Small intestine (tissue), 7 donors: Measurements from ENCODE around the gene KRTAP10-10. TPM values are rescaled to one million over a fixed set of nuclear protein-coding genes. Genes with fewer than 3 reads are reported as not detected.
"Not testable (repeated sequence)": the region's sequence is repeated elsewhere in the genome, so short reads cannot be mapped to it uniquely, and the experiment has no call there.

Source experiments
- DNase-seq, 2 donors: peaks; one replicate each; pipeline versions ENCODE4 v3.0.0 to v3.0.0-alpha.2; 2013
- FAIRE-seq: peaks from 2 replicates; lab custom pipeline; 2012; peaks lifted over from hg19 to GRCh38; lab: Jason Lieb, UNC
- H3K27ac ChIP-seq, 3 donors: one replicate each; pipeline ENCODE4 v1.5.1; 2013; ENCODE audit warnings: low read length in 2 of 3, mild to moderate bottlenecking in 2 of 3, control low read depth in 1 of 3, inconsistent platforms in 1 of 3, low read depth in 1 of 3, moderate library complexity in 1 of 3
- H3K27me3 ChIP-seq, 3 donors: one replicate each; pipeline ENCODE4 v1.6.1; 2013; ENCODE audit warnings: low read length in 3 of 3, inconsistent platforms in 1 of 3; ENCODE audit not compliant: control insufficient read depth in 3 of 3, insufficient read depth in 3 of 3
- H3K36me3 ChIP-seq, 3 donors: one replicate each; pipeline ENCODE4 v1.6.1; 2013; ENCODE audit warnings: low read length in 3 of 3, inconsistent platforms in 1 of 3, low read depth in 1 of 3, mild to moderate bottlenecking in 1 of 3, moderate library complexity in 1 of 3; ENCODE audit not compliant: control insufficient read depth in 3 of 3, insufficient read depth in 2 of 3
- H3K4me1 ChIP-seq, 3 donors: one replicate each; pipeline ENCODE4 v1.6.1; 2013; ENCODE audit warnings: low read length in 2 of 3, inconsistent platforms in 1 of 3, low read depth in 1 of 3, mild to moderate bottlenecking in 1 of 3, moderate library complexity in 1 of 3; ENCODE audit not compliant: control insufficient read depth in 3 of 3, insufficient read depth in 2 of 3
- H3K4me3 ChIP-seq, 3 donors: one replicate each; pipeline ENCODE4 v1.5.1; 2013; ENCODE audit warnings: low read length in 3 of 3, control low read depth in 1 of 3, inconsistent platforms in 1 of 3, low read depth in 1 of 3, mild to moderate bottlenecking in 1 of 3, moderate library complexity in 1 of 3
- H3K9me3 ChIP-seq, 2 donors: one replicate each; pipeline ENCODE4 v1.6.1; 2013; ENCODE audit warnings: low read depth in 1 of 2, low read length in 1 of 2; ENCODE audit not compliant: control insufficient read depth in 2 of 2, insufficient read depth in 1 of 2
- WGBS, 3 donors: extraction: QIAGEN DNeasy Blood & Tissue Kit; methylation state at CpG; one replicate each; pipeline ENCODE4 v1.1.7; 2013; 5-methylcytosine and 5-hydroxymethylcytosine counted together
- polyA plus RNA-seq, 4 donors: library from polyadenylated mRNA; stranded (reverse) in 3 of 4; unstranded in 1 of 4; fragments of 200-250 nt in 3 of 4; fragments of 120-200 nt in 1 of 4; gene quantifications; one replicate each; pipeline versions ENCODE4 v1.2.1 to v1.2.3, GENCODE V29; 2013
- donor health status: healthy with polysubstance abuse.
- donor health status: control.
- donor health status: control.
- donor health status: Bipolar disorder and iron deficiency.
- donor health status: healthy.

Gene KRTAP10-10
- polyA plus RNA-seq, 4 donors, result not detected

DNA sequence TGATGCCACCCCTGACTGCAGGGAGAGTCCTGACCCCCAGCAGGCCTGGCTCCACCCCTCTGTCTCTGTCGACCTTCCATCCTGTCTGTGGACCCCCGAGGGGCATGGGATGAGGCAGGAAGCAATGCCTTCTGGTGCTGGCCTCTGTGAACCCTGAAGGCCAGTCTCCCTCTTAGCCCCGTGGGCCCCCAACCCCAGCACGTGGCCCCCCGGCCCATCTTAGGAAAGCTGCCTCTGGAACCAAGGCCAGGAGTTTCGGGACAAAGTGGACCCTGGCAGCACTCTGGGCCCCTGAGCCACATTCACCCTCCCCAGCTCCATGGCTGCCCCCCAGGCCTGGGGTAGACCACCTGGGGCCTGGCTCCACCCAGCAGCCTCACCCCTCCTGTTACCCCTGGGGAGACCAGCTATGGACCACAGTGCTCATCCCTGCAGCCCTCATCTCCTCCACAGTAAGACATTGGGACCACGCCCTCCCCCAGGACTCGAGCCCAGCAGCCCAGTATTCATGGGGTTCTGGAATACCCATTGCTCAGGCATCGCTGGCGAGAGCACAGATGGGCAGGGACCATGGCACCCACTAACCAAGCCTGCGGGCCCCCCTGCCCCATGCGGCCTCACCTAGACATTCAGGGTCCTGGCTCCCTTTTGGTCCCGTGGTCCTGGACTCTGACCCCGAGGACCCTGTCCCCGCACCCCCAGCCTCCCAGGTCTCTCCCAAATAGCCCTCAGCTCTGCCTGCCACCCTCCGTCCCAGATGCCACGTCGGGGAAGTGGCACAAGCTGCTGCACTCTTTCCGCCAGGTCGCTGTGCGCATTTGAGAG, 1.6 kb downstream of the KRTAP10-10 start:
- not testable (repeated sequence) for H3K9me3 ChIP-seq, H3K4me1 ChIP-seq, H3K4me3 ChIP-seq, DNase-seq, FAIRE-seq, H3K27ac ChIP-seq, H3K27me3 ChIP-seq, H3K36me3 ChIP-seq
- 77 to 89% (median 79%) methylated on average over 16 to 21 of the region's 21 CpGs for WGBS, 3 donors

DNA sequence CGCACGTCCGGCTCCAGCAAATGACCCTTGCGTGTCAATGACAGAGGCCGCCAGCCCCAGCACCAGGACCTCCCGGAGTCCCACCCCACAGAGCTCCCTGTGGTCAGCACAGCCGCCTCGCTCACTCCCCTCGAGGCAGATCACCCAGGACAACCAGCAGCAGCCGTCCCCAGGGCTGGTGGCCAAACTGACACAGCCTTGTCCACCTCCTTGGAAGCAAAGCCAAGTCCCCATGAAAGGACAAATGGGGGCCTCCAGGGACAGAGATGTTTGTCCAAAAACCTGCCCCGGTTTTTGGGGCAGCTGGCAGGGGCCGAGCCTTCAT, 2.1 kb downstream of the KRTAP10-10 start:
- H3K36me3 ChIP-seq, result no peaks in the 10 kb centered on the region
- peaks cover 0 to 9% of the 10 kb centered on the region in 2 donors for H3K9me3 ChIP-seq
- WGBS, 3 donors, result 81 to 84% (median 84%) methylated on average over 12 of the region's 12 CpGs
- no peak overlapping the region for H3K27ac ChIP-seq
- H3K4me1 ChIP-seq, result no peaks in the 10 kb centered on the region
- FAIRE-seq, result no peak
- H3K27me3 ChIP-seq, result no peaks in the 10 kb centered on the region
- DNase-seq, result no peak
- no peak overlapping the region for H3K4me3 ChIP-seq

DNA sequence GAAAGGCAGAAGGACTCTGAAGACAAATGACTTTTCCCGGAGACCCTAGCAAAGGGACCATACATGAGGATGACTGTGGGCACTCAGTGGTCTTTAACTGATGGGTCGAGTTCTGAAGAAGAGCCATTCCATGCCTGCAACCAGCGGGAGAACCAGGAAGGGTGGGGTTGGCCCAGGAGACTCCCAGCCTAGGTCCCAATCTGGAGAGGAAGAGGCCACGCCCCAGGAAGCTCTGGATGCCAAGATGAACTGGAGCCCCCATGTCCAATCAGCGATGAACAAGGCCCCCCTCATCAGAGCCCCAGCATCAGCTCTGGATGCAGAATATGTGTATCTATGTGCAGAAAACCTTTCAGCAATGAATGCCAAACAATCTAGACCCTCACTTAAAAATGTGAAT, 3.6 kb downstream of the KRTAP10-10 start:
- no peak overlapping the region for H3K27ac ChIP-seq
- FAIRE-seq, result no peak
- H3K36me3 ChIP-seq, result no peaks in the 10 kb centered on the region
- peaks cover 0 to 10% of the 10 kb centered on the region in 2 donors for H3K9me3 ChIP-seq
- H3K4me1 ChIP-seq, result no peaks in the 10 kb centered on the region
- H3K27me3 ChIP-seq, result no peaks in the 10 kb centered on the region
- DNase-seq, result no peak
- no peak overlapping the region for H3K4me3 ChIP-seq
- 81 to 87% (median 81%) methylated on average over 5 of the region's 5 CpGs for WGBS, 3 donors

DNA sequence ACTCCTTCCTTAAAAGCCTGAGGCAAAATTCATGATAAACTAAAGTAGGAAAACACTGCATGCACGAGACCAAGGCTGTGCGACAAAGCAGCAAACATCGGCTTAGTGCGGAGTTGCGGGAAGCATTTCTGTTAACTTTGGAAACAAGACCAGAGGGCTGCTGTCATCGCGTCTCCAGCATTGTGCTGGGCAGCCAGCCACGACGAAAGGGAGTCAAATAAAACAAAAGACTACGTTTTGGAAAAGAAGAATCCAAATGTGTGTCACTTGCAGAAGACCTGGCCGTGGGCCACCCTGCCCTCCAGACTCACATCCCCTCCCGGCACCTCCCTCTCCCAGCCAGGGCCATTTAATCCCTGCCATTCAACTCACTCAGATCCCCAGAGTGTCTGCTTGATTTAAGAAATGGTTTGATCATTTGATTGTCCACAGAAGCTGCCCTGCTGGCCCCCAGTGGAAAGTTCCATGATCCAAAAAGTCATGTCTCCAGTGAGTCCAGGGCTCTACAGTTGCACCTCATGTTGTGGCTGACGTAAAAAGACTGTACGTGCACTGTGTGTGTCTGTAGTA, 6.7 kb downstream of the KRTAP10-10 start:
- no peak overlapping the region for H3K27ac ChIP-seq
- FAIRE-seq (no peak), DNase-seq (no peak)
- H3K4me1 ChIP-seq, result no peaks in the 10 kb centered on the region
- no peak overlapping the region for H3K4me3 ChIP-seq
- H3K27me3 ChIP-seq, result peaks cover 0 to 2% (median 0%) of the 10 kb centered on the region in 3 donors
- H3K36me3 ChIP-seq, result no peaks in the 10 kb centered on the region
- WGBS, 3 donors, result 68 to 78% (median 76%) methylated on average over 14 of the region's 14 CpGs
- H3K9me3 ChIP-seq, result peaks cover 0 to 10% of the 10 kb centered on the region in 2 donors

DNA sequence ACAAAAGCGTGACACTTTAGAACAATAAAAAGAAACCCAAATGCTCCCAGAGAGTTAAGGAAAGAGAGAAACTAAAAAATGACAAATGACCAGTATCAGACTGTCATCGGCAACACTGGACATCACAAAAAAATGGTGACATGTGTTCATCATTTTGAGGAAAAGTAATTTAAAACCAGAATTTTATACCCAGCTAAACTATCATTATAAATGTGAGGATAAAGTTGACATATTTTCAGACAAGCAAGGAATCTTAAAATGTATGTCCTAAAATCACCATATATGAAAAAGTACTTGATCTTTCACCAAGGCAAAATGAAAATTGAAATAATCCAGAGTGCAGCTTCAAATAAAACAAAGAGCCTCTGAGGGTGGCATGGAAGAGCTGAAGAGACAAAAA, 7.7 kb downstream of the KRTAP10-10 start:
- H3K36me3 ChIP-seq, result no peaks in the 10 kb centered on the region
- peaks cover 0 to 2% (median 0%) of the 10 kb centered on the region in 3 donors for H3K27me3 ChIP-seq
- H3K4me3 ChIP-seq, result no peak overlapping the region
- 46 to 49% (median 47%) methylated on average over 2 of the region's 2 CpGs for WGBS, 3 donors
- H3K9me3 ChIP-seq, result peaks cover 0 to 10% of the 10 kb centered on the region in 2 donors
- H3K4me1 ChIP-seq, result no peaks in the 10 kb centered on the region
- no peak overlapping the region for H3K27ac ChIP-seq
- no peak for FAIRE-seq
- DNase-seq, result no peak

DNA sequence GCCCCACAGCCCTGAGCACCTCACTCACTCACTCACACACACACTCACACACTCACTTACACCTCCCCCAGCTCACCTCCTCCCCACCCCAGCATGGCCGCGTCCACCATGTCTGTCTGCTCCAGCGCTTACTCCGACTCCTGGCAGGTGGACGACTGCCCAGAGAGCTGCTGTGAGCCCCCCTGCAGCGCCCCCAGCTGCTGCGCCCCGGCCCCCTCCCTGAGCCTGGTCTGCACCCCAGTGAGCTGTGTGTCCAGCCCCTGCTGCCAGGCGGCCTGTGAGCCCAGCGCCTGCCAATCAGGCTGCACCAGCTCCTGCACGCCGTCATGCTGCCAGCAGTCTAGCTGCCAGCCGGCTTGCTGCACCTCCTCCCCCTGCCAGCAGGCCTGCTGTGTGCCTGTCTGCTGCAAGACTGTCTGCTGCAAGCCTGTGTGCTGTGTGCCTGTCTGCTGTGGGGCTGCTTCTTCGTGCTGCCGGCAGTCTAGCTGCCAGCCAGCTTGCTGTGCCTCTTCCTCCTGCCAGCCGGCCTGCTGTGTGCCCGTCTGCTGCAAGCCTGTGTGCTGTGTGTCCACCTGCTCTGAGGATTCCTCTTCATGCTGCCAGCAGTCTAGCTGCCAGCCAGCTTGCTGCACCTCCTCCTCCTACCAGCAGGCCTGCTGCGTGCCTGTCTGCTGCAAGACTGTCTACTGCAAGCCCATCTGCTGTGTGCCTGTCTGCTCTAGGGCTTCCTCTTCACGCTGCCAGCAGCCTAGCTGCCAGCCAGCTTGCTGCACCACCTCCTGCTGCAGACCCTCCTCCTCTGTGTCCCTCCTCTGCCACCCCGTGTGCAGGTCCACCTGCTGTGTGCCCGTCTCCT, 9.4 kb downstream of the KRTAP10-10 start, which contains the start of gene KRTAP10-11:
Gene KRTAP10-11, plus strand, starts transcription at position 49 of the 856 bp plus-strand sequence. Its CDS starts 45 bp downstream, at position 94.
- not testable (repeated sequence) for H3K4me1 ChIP-seq, DNase-seq, FAIRE-seq, H3K27me3 ChIP-seq, H3K36me3 ChIP-seq, H3K4me3 ChIP-seq, H3K27ac ChIP-seq, H3K9me3 ChIP-seq
- WGBS, 3 donors, result 65 to 74% (median 71%) methylated on average over 21 of the region's 21 CpGs

DNA sequence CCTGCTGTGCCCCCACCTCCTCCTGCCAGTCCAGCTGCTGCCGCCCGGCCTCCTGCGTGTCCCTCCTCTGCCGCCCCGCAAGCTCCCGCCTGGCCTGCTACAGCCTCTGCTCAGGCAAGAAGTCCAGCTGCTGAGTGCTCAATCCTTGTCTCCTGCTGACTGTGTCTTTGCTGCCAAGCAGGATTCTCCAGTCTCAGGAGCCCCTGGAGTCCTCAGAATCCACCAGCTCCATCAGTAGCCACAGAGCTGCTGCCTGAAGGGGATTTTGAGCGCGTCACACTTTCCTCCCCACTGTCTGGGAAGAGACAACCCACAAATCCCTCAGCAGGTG, 10.0 kb downstream of the KRTAP10-10 start:
- Histone ChIP-seq H3K4me3 (no peak overlapping the region), H3K36me3 (no peaks in the 10 kb centered on the region), H3K27me3 (peaks cover 0 to 2% (median 0%) of the 10 kb centered on the region in 3 donors), H3K27ac (no peak overlapping the region), H3K4me1 (no peaks in the 10 kb centered on the region), H3K9me3 (peaks cover 0 to 5% of the 10 kb centered on the region in 2 donors)
- DNase-seq (no peak), FAIRE-seq (no peak)
- WGBS, 3 donors, result 52 to 63% (median 57%) methylated on average over 8 of the region's 8 CpGs

DNA sequence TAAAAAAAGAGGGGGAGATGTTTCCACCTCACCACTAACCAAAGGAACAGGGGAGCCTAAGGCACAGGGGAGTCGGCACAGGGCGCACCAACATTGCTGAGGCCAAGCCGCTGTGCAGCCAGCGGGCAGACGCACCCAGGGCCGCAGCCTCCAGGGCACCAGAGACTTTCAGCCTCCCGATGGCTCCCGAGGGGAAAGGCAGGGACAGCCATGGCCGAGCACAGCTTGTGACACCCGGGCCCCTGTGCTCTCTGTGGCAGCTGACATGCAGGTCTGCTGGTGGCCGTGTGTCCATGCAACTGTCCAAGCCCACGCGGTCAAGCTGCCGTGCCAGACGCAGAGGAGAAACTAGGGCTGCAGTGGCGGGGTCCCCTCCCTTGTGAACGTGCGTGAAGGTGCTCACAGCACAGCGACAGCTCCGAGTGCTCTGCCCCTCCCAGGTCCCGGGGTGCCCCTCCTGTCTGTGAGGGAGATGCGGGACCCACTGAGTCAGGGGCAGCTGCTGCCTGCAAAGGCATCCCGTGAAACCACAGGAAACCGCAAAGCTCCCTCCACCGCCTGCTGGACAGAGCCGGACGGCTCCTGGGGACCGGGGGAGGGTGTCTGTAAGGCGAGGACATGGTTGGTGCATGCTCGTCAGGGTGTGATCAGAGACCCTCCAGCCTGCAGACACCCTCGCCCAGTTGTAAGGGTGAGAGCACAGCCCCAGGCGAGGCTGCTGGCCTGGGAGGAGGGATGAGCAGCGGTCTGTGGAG, 11.6 kb downstream of the KRTAP10-10 start:
- 78 to 79% (median 78%) methylated on average over 29 to 33 of the region's 33 CpGs for WGBS, 3 donors
- H3K36me3 ChIP-seq, result no peaks in the 10 kb centered on the region
- FAIRE-seq (no peak), DNase-seq (no peak)
- H3K4me3 ChIP-seq, result no peak overlapping the region
- H3K27me3 ChIP-seq, result peaks cover 0 to 2% (median 0%) of the 10 kb centered on the region in 3 donors
- no peaks in the 10 kb centered on the region for H3K4me1 ChIP-seq
- H3K9me3 ChIP-seq, result peaks cover 0 to 7% of the 10 kb centered on the region in 2 donors
- no peak overlapping the region for H3K27ac ChIP-seq
